ENCODE data around the gene DLEC1.
"Not testable (repeated sequence)": the region's sequence is repeated elsewhere in the genome, so short reads cannot be mapped to it uniquely, and the experiment has no call there.

DLEC1 gene

GRCh38 chr3:38085311-38085942, 46.4 kb downstream of the DLEC1 start:
- no peak for DNase-seq

DNA sequence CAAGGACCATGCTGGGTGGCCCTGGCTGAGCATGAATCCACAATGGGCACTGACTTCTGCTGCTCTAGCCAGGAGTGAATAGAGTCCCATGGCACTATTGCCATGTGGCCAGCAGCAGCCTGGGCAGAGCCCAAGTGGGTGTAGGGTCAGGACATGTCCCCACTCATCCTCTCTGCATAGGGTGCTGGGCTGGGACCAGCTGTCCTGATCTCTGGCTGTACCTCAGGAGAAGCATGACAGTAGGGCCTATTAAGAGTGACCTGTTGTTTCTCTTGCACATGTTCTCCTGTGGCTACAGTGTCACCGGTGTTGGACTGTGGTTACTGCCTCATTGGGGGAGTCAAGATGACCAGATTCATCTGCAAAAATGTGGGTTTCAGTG, 46.9 kb downstream of the DLEC1 start:
- DNase-seq, result no peak

DNA sequence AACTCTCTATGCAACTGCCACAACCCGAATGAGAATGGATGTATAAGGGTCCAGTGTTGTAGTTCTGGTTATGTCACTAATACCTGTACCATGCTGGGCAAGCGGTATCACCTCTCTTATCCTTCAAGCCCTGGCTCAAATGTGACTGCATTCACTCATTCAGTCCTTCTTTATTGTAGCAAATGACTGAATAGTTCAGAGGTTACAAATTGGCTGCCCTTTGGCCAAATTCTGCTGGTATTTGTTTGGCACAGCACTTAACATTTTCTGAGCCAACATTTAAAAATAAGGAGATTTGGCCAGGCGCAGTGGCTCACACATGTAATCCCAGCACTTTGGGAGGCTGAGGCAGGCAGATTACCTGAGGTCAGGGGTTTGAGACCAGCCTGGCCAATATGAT, 47.5 kb downstream of the DLEC1 start:
- DNase-seq, result no peak

GRCh38 chr3:38087278-38087677, 48.3 kb downstream of the DLEC1 start:
- not testable (repeated sequence) for DNase-seq

- DNase-seq, result no peak
These were observed 49.4 kb downstream of the DLEC1 start for GRCh38 chr3:38088126-38089078.

- no peak for DNase-seq
These were observed 50.2 kb downstream of the DLEC1 start for GRCh38 chr3:38089163-38089562.

DNA sequence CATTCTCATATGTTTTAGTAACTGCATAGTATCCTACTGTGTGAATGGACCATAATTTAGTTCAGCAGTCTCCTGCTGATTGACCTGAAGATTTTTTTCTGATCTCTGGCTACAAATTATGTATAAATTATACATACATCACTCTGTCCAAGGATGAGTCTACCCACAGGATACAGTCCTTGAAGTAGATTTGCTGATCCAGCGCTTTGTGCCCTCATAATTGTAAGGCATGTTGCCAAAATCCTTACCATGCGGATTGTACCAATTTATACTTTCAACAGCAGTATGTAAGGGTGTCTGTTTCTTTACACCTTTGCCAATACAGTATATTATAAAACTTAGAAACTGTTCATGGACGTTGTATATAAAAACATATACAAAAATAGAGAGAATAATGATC, 51.4 kb downstream of the DLEC1 start:
- DNase-seq, result no peak

GRCh38 chr3:38094999-38095398, 56.0 kb downstream of the DLEC1 start:
- no peak for DNase-seq

- no peak for DNase-seq
These were observed 56.9 kb downstream of the DLEC1 start for GRCh38 chr3:38095669-38096483.

DNA sequence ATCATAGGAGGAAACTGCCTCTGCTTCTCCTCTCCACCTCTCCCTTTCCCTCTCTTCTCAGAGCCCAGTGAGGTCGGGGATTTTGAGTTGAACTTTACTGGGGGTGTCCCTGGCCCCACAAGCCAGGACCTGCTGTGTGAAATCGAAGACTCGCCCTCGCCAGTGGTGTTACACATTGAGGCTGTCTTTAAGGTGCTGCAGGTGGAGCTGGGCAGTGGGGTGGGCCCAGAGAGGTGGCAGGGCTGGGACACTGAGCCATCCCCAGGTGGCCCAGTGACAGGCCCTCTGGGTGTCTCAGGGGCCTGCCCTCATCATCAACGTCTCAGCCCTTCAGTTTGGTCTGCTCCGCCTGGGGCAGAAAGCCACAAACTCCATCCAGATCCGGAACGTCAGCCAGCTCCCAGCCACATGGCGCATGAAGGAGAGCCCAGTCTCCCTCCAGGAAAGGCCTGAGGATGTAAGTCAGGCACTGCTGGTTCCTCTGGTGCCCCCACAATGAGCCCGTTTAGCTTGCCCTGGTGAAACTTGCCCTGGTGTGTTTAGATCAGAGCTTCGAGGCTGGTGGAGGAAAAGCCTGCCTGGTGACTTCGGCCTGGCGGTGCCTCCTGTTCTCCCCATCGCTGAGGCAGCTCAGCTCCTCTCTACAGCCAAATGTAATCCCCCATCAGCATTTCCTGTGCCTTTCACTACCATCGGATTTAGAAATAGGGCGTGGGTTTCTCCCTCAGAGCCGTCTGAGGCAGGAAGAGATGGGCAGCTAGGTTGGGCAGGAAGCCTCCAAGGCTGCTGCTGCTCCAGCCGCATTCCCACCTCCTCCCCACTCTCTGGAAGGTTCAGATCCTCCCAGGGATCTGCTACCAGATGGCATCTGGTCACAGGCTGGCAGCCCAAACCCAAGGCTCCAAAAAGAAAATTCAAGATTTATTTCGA, 58.7 kb downstream of the DLEC1 start:
- no peak for DNase-seq

GRCh38 chr3:38098376-38098723, 59.3 kb downstream of the DLEC1 start:
- no peak for DNase-seq

DNA sequence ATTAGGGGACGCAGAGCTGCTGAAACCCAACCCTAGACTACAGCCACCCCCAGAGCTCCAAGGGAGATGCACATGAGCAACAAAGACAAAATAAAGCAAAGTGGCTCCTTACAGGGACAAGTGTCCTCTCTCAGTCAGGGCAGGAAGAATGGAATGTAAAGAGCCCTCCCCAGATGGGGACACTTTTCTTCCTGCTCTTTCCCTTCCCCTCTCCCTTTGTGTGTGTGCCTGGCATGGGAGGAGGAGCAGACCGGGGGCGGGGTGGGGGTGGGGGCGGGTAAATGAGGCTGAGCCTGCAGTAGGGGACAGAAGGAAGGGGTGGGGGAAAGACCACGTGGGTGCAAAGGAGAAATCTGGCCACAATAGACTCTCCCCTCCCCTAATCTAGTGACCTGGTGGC, 60.5 kb downstream of the DLEC1 start:
- DNase-seq, result no peak

DNA sequence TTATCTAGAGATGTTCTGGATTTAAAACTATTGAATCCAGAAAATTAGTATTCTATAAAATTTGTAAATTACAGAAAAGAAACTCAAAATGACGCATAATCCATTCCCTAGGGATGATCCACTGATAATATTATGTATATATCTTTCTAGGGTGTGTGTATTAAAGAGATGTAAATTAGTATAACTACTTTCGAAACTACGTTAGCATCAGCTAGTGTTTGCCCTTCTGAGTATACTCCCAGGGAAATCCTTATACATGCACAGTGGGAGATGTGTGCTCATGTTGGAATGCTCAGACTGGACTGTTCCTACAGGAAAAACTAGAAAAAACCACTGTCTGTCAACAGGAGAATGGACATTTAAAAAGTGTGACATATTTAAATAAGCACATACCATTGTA, 61.5 kb downstream of the DLEC1 start:
- no peak for DNase-seq

DNA sequence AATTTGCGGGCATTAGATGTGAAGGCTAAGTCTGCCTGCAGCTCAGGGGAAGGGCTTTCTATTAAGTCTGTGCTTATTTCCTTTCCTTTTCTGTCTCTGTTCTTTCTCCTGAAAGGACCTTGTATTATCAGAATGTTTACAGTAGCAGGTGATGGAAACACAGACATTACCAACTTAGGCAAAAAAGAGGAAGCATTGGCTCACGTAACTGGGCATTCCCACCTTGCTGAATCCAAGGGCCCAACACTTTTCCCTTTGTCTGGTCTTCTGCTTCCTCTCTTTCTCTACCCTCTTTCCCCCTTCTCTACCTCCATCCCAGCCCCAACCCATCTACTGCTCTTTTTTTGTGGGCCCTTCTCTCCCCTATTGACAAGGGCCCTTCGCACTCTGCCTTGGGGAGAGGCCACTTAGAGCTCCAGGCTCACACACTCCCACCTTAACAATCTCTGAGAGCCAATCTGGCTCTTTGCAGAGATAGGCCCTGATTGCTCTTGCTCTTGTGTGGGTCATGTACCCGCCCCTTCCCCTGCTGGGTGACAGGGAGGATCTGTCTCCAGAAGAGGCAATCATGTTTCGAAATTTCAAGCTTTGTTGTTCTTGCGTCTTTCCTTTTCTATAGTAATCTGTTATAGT, 62.9 kb downstream of the DLEC1 start:
- no peak for DNase-seq

- no peak for DNase-seq
These were observed 63.4 kb downstream of the DLEC1 start for GRCh38 chr3:38102444-38102814.

- no peak for DNase-seq
These were observed 66.5 kb downstream of the DLEC1 start for GRCh38 chr3:38105525-38105924.

GRCh38 chr3:38107911-38108648, 69.1 kb downstream of the DLEC1 start:
- DNase-seq, result no peak

GRCh38 chr3:38108649-38109579, 69.9 kb downstream of the DLEC1 start:
- no peak for DNase-seq

DNA sequence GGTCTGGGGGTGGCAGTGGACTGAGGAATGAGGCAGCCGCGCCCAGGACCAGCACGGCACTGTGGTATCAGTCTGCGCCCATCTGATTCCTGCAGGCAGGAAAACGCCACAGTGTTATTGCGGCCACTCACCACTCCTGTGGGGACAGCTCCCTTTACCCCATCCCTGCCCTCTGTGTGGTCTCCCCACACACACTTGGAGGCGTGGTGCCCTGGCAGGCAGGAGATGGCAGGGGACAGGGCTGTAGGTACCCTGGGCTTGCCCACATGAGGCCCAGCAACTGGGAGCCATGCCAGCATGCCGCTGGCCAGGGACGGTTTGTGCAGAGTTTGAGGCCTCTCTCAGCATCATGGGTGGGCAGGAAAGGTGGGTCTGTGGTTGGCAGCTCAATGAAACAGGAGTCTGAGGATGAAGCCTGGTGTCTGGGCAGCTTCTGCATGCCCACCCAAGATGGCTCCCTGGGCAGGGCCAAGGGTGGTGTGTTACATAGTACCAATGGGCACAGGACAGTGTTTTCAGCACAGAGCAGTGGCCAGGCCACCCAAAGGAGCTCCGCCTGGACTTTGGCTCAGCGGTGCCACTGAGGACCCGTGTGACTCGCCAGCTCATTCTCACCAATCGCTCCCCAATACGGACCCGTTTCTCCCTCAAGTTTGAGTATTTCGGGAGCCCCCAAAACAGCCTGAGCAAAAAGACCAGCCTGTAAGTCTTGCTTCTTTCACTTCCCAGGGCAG, 70.7 kb downstream of the DLEC1 start:
- no peak for DNase-seq
